Measurements from ENCODE around the gene SCAPER.
"Not testable (repeated sequence)": the region's sequence is repeated elsewhere in the genome, so short reads cannot be mapped to it uniquely, and the experiment has no call there.

Gene SCAPER

GRCh38 chr15:76904461-76905012, 603 bp downstream of the SCAPER start:
- DNase-seq = peak; percentile 23

- DNase-seq = no peak
Measured at GRCh38 chr15:76903251-76903681, 1.9 kb downstream of the SCAPER start.

GRCh38 chr15:76901965-76902364, 3.2 kb downstream of the SCAPER start:
- DNase-seq = no peak

- DNase-seq = not testable (repeated sequence)
Measured at GRCh38 chr15:76899931-76900310, 5.2 kb downstream of the SCAPER start.

GRCh38 chr15:76899176-76899930, 5.8 kb downstream of the SCAPER start:
- not testable (repeated sequence) for DNase-seq

GRCh38 chr15:76898102-76898501, 7.0 kb downstream of the SCAPER start:
- no peak for DNase-seq

GRCh38 chr15:76894174-76894573, 11.0 kb downstream of the SCAPER start:
- no peak for DNase-seq

GRCh38 chr15:76892836-76893235, 12.3 kb downstream of the SCAPER start:
- DNase-seq = not testable (repeated sequence)

GRCh38 chr15:76887280-76888141, 17.6 kb downstream of the SCAPER start:
- DNase-seq = not testable (repeated sequence)

GRCh38 chr15:76885212-76885611, 19.9 kb downstream of the SCAPER start:
- DNase-seq = no peak

GRCh38 chr15:76875911-76876310, 29.2 kb downstream of the SCAPER start:
- no peak for DNase-seq

- not testable (repeated sequence) for DNase-seq
Measured at GRCh38 chr15:76873066-76873465, 32.1 kb downstream of the SCAPER start.

- DNase-seq = no peak
Measured at GRCh38 chr15:76871930-76872329, 33.2 kb downstream of the SCAPER start.

GRCh38 chr15:76868740-76869139, 36.4 kb downstream of the SCAPER start:
- no peak for DNase-seq

GRCh38 chr15:76866716-76867321, 38.3 kb downstream of the SCAPER start:
- DNase-seq = peak; percentile 21

GRCh38 chr15:76866008-76866407, 39.1 kb downstream of the SCAPER start:
- peak; percentile 8 for DNase-seq

- no peak for DNase-seq
Measured at GRCh38 chr15:76865548-76865991, 39.6 kb downstream of the SCAPER start.

- DNase-seq = no peak
Measured at GRCh38 chr15:76864586-76864985, 40.6 kb downstream of the SCAPER start.

- DNase-seq = no peak
Measured at GRCh38 chr15:76863693-76864092, 41.4 kb downstream of the SCAPER start.

GRCh38 chr15:76863123-76863522, 42.0 kb downstream of the SCAPER start:
- no peak for DNase-seq

GRCh38 chr15:76861815-76862397, 43.2 kb downstream of the SCAPER start:
- no peak for DNase-seq

GRCh38 chr15:76860201-76860600, 44.9 kb downstream of the SCAPER start:
- DNase-seq = no peak

- DNase-seq = not testable (repeated sequence)
Measured at GRCh38 chr15:76850367-76850766, 54.8 kb downstream of the SCAPER start.
